Thoracic aorta endothelial cell (primary cell): Measurements from ENCODE around the gene RALB. TPM values are rescaled to one million over a fixed set of nuclear protein-coding genes. Genes with fewer than 3 reads are reported as not detected.

Experiments used
- small RNA-seq: library from RNA; depleted of rRNA; stranded (forward); fragments of <200 nt; gene quantifications from one replicate; pipeline ENCODE3, GENCODE V24; 2012
- total RNA-seq: library from RNA; depleted of rRNA; stranded (reverse); fragments of >200 nt; gene quantifications from 2 replicates; pipeline ENCODE4 v1.2.3, GENCODE V29; 2012

RALB gene, protein sequence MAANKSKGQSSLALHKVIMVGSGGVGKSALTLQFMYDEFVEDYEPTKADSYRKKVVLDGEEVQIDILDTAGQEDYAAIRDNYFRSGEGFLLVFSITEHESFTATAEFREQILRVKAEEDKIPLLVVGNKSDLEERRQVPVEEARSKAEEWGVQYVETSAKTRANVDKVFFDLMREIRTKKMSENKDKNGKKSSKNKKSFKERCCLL
- 174 and 215 TPM in 2 replicates for total RNA-seq

DNA sequence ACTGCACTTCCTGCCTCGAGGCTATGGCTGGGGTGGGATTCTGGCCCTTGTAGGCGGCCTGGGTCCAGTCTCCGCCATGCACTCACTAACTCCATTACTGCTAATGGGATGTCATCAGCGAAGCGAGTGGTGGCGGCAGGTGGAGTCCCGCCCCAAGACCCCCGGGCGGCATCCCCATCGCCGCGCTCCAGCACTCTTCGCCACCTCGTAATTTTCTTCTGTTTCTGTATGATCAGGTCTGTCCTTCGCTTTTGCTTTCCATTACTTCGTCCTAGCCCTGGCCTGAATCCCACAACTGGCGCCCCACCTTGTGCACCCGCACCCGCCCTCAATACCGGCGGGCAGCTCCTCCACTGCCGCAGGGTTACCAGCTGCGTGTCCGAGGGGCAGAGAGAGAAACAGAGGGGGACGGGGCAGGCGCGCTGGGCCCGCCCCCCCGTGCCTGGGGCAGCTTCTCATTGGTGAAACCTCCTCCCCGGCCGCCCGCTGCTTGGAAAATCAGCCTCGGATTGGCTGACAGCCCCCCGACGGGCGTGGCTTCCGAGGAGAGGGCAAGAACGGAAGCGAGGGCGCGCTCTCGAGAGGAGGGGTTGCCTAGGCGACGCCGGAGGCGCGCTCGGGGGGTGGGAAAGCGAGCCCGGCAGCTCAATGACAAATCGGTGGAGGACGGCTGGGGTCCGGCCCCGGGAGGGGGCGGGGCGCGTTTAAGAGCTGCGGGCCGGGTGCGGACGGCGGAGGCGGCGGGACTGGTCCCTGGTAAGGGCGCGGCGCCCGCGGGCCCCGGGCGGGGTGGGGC is at the start of gene RALB:
RALB (plus strand) TSS at position 628 of the 796 bp plus-strand sequence. CDS start 25,813 bp downstream, outside the sequence.

DNA sequence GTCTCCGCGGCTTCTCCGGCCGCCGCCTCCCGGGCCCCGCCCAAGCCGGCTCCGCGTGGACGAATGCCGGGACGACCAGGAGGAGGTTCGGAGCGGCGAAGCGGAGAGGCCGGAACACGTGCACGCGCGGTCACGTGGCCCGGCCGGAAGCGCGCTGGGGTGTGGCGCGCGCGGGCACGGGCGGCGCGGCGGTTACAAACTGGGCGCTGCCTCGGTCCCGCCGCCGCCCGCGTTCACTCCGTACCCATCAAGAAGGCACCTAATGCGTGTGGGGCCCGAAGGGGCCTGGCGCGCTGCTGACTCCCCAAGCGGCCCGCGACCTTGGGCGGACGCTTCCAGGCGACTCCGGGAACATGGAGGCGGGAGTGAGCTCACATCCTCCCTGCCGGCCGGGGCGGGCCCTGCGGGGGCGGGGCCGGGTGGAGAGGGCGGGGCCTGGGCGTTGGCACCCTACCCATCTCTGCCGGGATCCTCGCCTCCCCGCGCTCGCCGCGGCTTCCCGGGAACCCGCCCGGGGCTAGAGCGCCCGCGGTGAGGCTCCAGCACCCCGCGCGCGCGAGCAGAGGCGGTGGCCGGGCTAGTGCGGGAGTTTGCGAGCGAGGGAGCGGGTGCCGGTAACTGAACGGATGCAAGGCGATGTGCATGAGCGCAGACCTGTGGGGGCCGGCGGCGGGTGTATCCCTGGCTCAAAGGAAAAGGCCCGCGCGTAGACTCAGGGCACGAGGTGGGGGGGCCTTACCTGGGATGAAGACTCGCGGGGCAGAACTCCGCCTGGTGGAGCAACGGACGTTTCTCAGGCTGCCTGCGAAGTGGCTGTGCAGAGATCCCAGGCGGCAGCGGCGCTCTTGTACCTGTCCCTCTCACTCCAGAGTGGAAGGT is 29.4 kb upstream of the RALB start, which contains the start of gene TMEM185B:
TMEM185B (minus strand) TSS at position 367 of the 879 bp plus-strand sequence. CDS start 424 bp downstream, outside the sequence.

Small RNAs within 50 kb of the gene (small RNA-seq; reads per million reads assigned to genes)
- not detected for gene MTND4LP14

Other genes starting within 250 kb of the RALB start
- gene EPB41L5, start 239.8 kb upstream of the RALB start, total RNA-seq = 26.9 and 38.3 TPM in 2 replicates
- 38.2 and 43.4 TPM in 2 replicates for gene TMEM185B, start 29.5 kb upstream of the RALB start, total RNA-seq
- 0.79 and 3.9 TPM in 2 replicates for gene INHBB, start 93.3 kb downstream of the RALB start, total RNA-seq